ENCODE data around the gene CD79A.
A peak's percentile ranks its signal among the peaks of the same experiment; 100 is the strongest.

The CD79A gene

GRCh38 chr19:41920882-41921576, 44.0 kb downstream of the CD79A start:
- peak; percentile 43 to 51 (median 44) for DNase-seq

GRCh38 chr19:41921577-41922576, 44.8 kb downstream of the CD79A start:
- DNase-seq = no peak

- no peak for DNase-seq
Observed at GRCh38 chr19:41922585-41922984, 45.5 kb downstream of the CD79A start.

- DNase-seq = no peak
Observed at GRCh38 chr19:41923045-41923788, 46.1 kb downstream of the CD79A start.

GRCh38 chr19:41924151-41925145, 47.4 kb downstream of the CD79A start:
- no peak for DNase-seq

- no peak for DNase-seq
Observed at GRCh38 chr19:41925208-41926003, 48.3 kb downstream of the CD79A start.

- no peak for DNase-seq
Observed at GRCh38 chr19:41926028-41926762, 49.1 kb downstream of the CD79A start.

GRCh38 chr19:41926763-41927496, 49.9 kb downstream of the CD79A start:
- DNase-seq = no peak

- DNase-seq = no peak
Observed at GRCh38 chr19:41927497-41928192, 50.6 kb downstream of the CD79A start.

GRCh38 chr19:41928221-41928683, 51.2 kb downstream of the CD79A start, which contains the start of gene ERFL:
Gene ERFL (minus strand): TSS chr19:41928449. CDS start chr19:41912919, 15,530 bp downstream.
- peak in 1 of 3 donors; percentile 57 for DNase-seq

GRCh38 chr19:41928754-41929535, 51.9 kb downstream of the CD79A start:
- DNase-seq = no peak

- no peak for DNase-seq
Observed at GRCh38 chr19:41929536-41930071, 52.5 kb downstream of the CD79A start.

- DNase-seq = no peak
Observed at GRCh38 chr19:41930322-41930722, 53.2 kb downstream of the CD79A start.

Measured in suppressor macrophage treated with lipopolysaccharide for 1 hour (primary cell).